B cell (primary cell): Measurements from ENCODE around the gene COLEC12.

ENCODE experiments used
- CTCF ChIP-seq: fragments of 200-600 bp; IDR thresholded peaks from one replicate; pipeline ENCODE4 v1.8.0; 2022; ENCODE audit warnings: antibody characterized with exemption, mild to moderate bottlenecking
- EZH2 ChIP-seq: IDR thresholded peaks from 2 replicates; pipeline ENCODE4 v1.6.1; 2012; ENCODE audit warnings: borderline replicate concordance, low read depth, mild to moderate bottlenecking, moderate library complexity, low read length; ENCODE audit not compliant: insufficient read depth, poor library complexity, severe bottlenecking

- no peak for TF ChIP-seq CTCF
- no peak for TF ChIP-seq EZH2
Measured at GRCh38 chr18:505483-506122, 5.1 kb upstream of the COLEC12 start.
